PC-9 (cell line): Measurements from ENCODE around the gene PLEKHG7. TPM values are rescaled to one million over a fixed set of nuclear protein-coding genes. Genes with fewer than 3 reads are reported as not detected.

Experiments
- BruUV-seq: library from RNA; stranded (reverse); fragments of 400-500 nt; replicated peaks from 2 replicates; lab custom pipeline; 2021; lab: Mats Ljungman, UMichigan
- CTCF ChIA-PET: fragments of 300-600 bp; sonication (Branson Sonifier 250); formaldehyde crosslinking; loops from one replicate; lab custom pipeline; 2022; ENCODE audit warnings: antibody characterized with exemption; lab: Charles Lee
- POLR2A ChIA-PET: fragments of 300-600 bp; sonication (Branson Sonifier 250); formaldehyde crosslinking; loops from one replicate; lab custom pipeline; 2022; ENCODE audit warnings: antibody characterized with exemption; ENCODE audit not compliant: unreplicated experiment; lab: Charles Lee
- DNase-seq, 2 experiments: peaks; one replicate each; pipeline versions ENCODE4 v3.0.0 to v3.0.0-alpha.2; 2015 to 2022; ENCODE audit warnings: mixed read lengths in 1 of 2
- H2AFZ ChIP-seq: fragments of 200-600 bp; sonication (generic); 2 replicates; pipeline ENCODE4 v1.8.1; 2017; ENCODE audit warnings: antibody characterized with exemption
- H3F3A ChIP-seq: fragments of 200-600 bp; sonication (generic); 2 replicates; pipeline ENCODE4 v1.8.1; 2017; ENCODE audit warnings: antibody characterized with exemption, mild to moderate bottlenecking, low read depth; ENCODE audit not compliant: insufficient read depth
- H3K27ac ChIP-seq: fragments of 200-600 bp; sonication (generic); 2 replicates; pipeline ENCODE4 v1.6.1; 2016; ENCODE audit warnings: mixed run types
- H3K27me3 ChIP-seq: fragments of 200-600 bp; sonication (generic); 2 replicates; pipeline ENCODE4 v1.6.1; 2016; ENCODE audit warnings: low read depth, mixed run types; ENCODE audit not compliant: insufficient read depth
- H3K36me3 ChIP-seq: fragments of 200-600 bp; sonication (generic); 2 replicates; pipeline ENCODE4 v1.6.1; 2016; ENCODE audit warnings: low read depth, mixed run types
- H3K4me1 ChIP-seq: fragments of 200-600 bp; sonication (generic); replicated peaks from 2 replicates; pipeline ENCODE4 v1.6.1; 2016; ENCODE audit warnings: mixed run types; ENCODE audit not compliant: insufficient read depth
- H3K4me2 ChIP-seq: fragments of 200-600 bp; sonication (generic); 2 replicates; pipeline ENCODE4 v1.6.1; 2017; ENCODE audit warnings: mixed run types
- H3K4me3 ChIP-seq: fragments of 200-600 bp; sonication (generic); 2 replicates; pipeline ENCODE4 v1.6.1; 2016; ENCODE audit warnings: mixed run types
- H3K79me2 ChIP-seq: fragments of 200-600 bp; sonication (generic); 2 replicates; pipeline ENCODE4 v1.6.1; 2017; ENCODE audit warnings: low read depth, mixed run types
- H3K9me2 ChIP-seq: fragments of 200-600 bp; sonication (generic); 2 replicates; pipeline ENCODE4 v1.8.1; 2017; ENCODE audit warnings: mild to moderate bottlenecking; ENCODE audit not compliant: insufficient read depth
- H3K9me3 ChIP-seq: fragments of 200-600 bp; sonication (generic); 2 replicates; pipeline ENCODE4 v1.8.1; 2016; ENCODE audit warnings: low read depth; ENCODE audit not compliant: insufficient read depth
- H4K20me1 ChIP-seq: fragments of 200-600 bp; sonication (generic); 2 replicates; pipeline ENCODE4 v1.8.1; 2017; ENCODE audit not compliant: insufficient read depth
- EZH2 ChIP-seq: fragments of 200-600 bp; sonication (generic); IDR thresholded peaks from 2 replicates; pipeline ENCODE4 v1.8.0; 2017; ENCODE audit warnings: antibody characterized with exemption, low read depth
- intact Hi-C: fragments of 100-400 bp; cut with micrococcal nuclease; formaldehyde crosslinking; loops from one replicate; pipeline ENCODE4 v1.10.0; 2022; ENCODE audit not compliant: unreplicated experiment
- total RNA-seq: library from RNA; stranded (reverse); gene quantifications from 2 replicates; pipeline ENCODE4 v1.2.3, GENCODE V29; 2021
- TF ChIP-seq, protein P1 (sequence below): fragments of 200-600 bp; sonication (generic); conservative IDR thresholded peaks from 2 replicates; pipeline ENCODE4 v1.6.1; 2017; ENCODE audit warnings: mixed run types, antibody characterized with exemption, mild to moderate bottlenecking, moderate library complexity

The PLEKHG7 gene
- total RNA-seq, 1 experiment from 2014 or later = not detected

GRCh38 chr12:92814584-92814983 lies 111.8 kb downstream of the PLEKHG7 start:
- no peaks in the 10 kb centered on the region for H3K79me2 ChIP-seq
- CTCF ChIA-PET = no interaction called here
- TF ChIP-seq EZH2 = no peak
- TF ChIP-seq, protein P1, sequence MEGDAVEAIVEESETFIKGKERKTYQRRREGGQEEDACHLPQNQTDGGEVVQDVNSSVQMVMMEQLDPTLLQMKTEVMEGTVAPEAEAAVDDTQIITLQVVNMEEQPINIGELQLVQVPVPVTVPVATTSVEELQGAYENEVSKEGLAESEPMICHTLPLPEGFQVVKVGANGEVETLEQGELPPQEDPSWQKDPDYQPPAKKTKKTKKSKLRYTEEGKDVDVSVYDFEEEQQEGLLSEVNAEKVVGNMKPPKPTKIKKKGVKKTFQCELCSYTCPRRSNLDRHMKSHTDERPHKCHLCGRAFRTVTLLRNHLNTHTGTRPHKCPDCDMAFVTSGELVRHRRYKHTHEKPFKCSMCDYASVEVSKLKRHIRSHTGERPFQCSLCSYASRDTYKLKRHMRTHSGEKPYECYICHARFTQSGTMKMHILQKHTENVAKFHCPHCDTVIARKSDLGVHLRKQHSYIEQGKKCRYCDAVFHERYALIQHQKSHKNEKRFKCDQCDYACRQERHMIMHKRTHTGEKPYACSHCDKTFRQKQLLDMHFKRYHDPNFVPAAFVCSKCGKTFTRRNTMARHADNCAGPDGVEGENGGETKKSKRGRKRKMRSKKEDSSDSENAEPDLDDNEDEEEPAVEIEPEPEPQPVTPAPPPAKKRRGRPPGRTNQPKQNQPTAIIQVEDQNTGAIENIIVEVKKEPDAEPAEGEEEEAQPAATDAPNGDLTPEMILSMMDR = no peak
- H3K9me3 ChIP-seq = no peaks in the 10 kb centered on the region
- no peak overlapping the region for H3K4me2 ChIP-seq
- DNase-seq = no peak
- intact Hi-C loops = no loop called here
- no peak overlapping the region for H2AFZ ChIP-seq
- H3K27me3 ChIP-seq = no peaks in the 10 kb centered on the region
- no peaks in the 10 kb centered on the region for H3K4me1 ChIP-seq
- BruUV-seq = no TSS peak
- POLR2A ChIA-PET = no interaction called here
- H3F3A ChIP-seq = no peaks in the 10 kb centered on the region
- no peaks in the 10 kb centered on the region for H3K9me2 ChIP-seq
- 0 out of 2 replicates have a peak, but pooled peaks cover 3% of the 10 kb centered on the region for H4K20me1 ChIP-seq
- peaks cover 3% of the 10 kb centered on the region; the same call in 1 of the 2 replicates for H3K36me3 ChIP-seq
- H3K27ac ChIP-seq = no peak overlapping the region
- H3K4me3 ChIP-seq = no peak overlapping the region

DNA sequence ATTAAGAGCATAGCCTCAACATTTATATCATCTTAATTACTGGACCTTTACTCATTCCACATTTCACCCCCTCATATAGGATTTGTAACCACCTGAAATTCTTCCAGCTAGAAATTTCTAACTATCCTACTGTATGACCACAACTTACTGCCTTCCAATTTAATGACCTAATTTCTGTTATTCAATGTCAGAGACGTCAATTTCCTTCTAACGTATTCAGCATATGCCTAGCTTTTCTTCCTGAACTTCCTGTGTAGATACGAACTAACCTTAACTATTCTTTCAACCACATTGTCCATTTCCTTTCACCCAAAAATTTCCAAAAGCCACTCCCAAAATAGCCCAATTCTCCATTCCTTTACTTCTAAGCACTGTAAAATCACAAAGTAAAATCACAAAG lies 118.4 kb downstream of the PLEKHG7 start:
- H3K4me3 ChIP-seq = no peak overlapping the region
- no peaks in the 10 kb centered on the region for H3K36me3 ChIP-seq
- H2AFZ ChIP-seq = no peak overlapping the region
- ChIA-PET CTCF (no interaction called here), POLR2A (interaction anchor here (0.7 kb wide), 1 partner anchor 28 kb away, joined by 4 read pairs; no protein-coding TSS in a partner anchor)
- no peak for DNase-seq
- H3K9me2 ChIP-seq = no peaks in the 10 kb centered on the region
- no TSS peak for BruUV-seq
- H3K79me2 ChIP-seq = no peaks in the 10 kb centered on the region
- no peaks in the 10 kb centered on the region for H3K27me3 ChIP-seq
- no peak overlapping the region for H3K27ac ChIP-seq
- H3K4me2 ChIP-seq = no peak overlapping the region
- no peak for TF ChIP-seq EZH2
- TF ChIP-seq, protein P1 = no peak
- H3K4me1 ChIP-seq = no peaks in the 10 kb centered on the region
- intact Hi-C loops = no loop called here
- H3K9me3 ChIP-seq = no peaks in the 10 kb centered on the region
- H4K20me1 ChIP-seq = no peaks in the 10 kb centered on the region
- no peaks in the 10 kb centered on the region for H3F3A ChIP-seq

Other genes starting within 250 kb of the PLEKHG7 start
- gene EEA1, start 226.3 kb downstream of the PLEKHG7 start, total RNA-seq = 10.1 and 15.7 TPM in 2 replicates